ENCODE data around the gene ZCCHC17. TPM values are rescaled to one million over a fixed set of nuclear protein-coding genes. Genes with fewer than 3 reads are reported as not detected.

ZCCHC17 gene
- total and polyA plus RNA-seq, 2 donors (not counting 3 experiments of a cell fraction or from before 2014, with no cell fraction given), result 32.0 to 41.4 TPM

- FAIRE-seq (no peak), DNase-seq (ENCODE audit: low read depth, low spot score) (no peak)
- H3K27me3 ChIP-seq (ENCODE audit: control insufficient read depth in 2 of 2, insufficient read depth in 2 of 2, low read length in 2 of 2), result no peaks in the 10 kb centered on the region
- POLR2A ChIA-PET, result no interaction called here
- H2AFZ ChIP-seq (ENCODE audit: low read depth, low read length), result no peak overlapping the region
- BruUV-seq (replicated peaks), result no TSS peak
- no peaks in the 10 kb centered on the region for H4K20me1 ChIP-seq (replicated peaks; ENCODE audit: control insufficient read depth, extremely low read depth, insufficient read depth, low read length)
- no peaks in the 10 kb centered on the region for H3K4me1 ChIP-seq (ENCODE audit: control insufficient read depth, extremely low read depth, insufficient read depth, low read length)
- H3K9me1 ChIP-seq (replicated peaks; ENCODE audit: control insufficient read depth, extremely low read depth, insufficient read depth, low read length), result no peaks in the 10 kb centered on the region
- H3K4me3 ChIP-seq (replicated peaks in 1 of 3; ENCODE audit: insufficient read depth in 1 of 3, low read depth in 1 of 3, low read length in 3 of 3), result no peak overlapping the region
- no peak for TF ChIP-seq GATA2 (IDR thresholded peaks at IDR 0.05; ENCODE audit: insufficient read depth, insufficient read length, low read depth, low read length)
- no peak for TF ChIP-seq CTCF (IDR thresholded peaks at IDR 0.05; ENCODE audit: extremely low read depth in 1 of 2, insufficient read depth in 1 of 2, low read depth in 1 of 2, low read length in 2 of 2)
- no peak for TF ChIP-seq EZH2 (IDR thresholded peaks at IDR 0.05; ENCODE audit: borderline replicate concordance, low read depth, low read length, severe bottlenecking)
- TF ChIP-seq MAX (IDR thresholded peaks at IDR 0.05; ENCODE audit: insufficient read depth, insufficient read length), result no peak
- no peak for TF ChIP-seq JUN (IDR thresholded peaks at IDR 0.05; ENCODE audit: borderline replicate concordance, insufficient read depth, insufficient read length, low read depth)
- TF ChIP-seq FOS (IDR thresholded peaks at IDR 0.05; ENCODE audit: borderline replicate concordance, insufficient read depth, low read length), result no peak
- no peak for TF ChIP-seq MYC (IDR thresholded peaks at IDR 0.05; ENCODE audit: low read depth, low read length)
- no peak for TF ChIP-seq POLR2A (IDR thresholded peaks at IDR 0.05; ENCODE audit: low read depth, low read length)
- TF ChIP-seq POLR2AphosphoS5 (IDR thresholded peaks at IDR 0.05; ENCODE audit: insufficient read depth, low read depth, low read length), result no peak
- no peaks in the 10 kb centered on the region for H3K79me2 ChIP-seq (ENCODE audit: control insufficient read depth, insufficient read depth, low read length)
- intact Hi-C loops (cut with micrococcal nuclease), result no loop called here
- dilution Hi-C loops (cut with MboI; ENCODE audit: extremely low pct_ligation_motif_present, low sequenced_read_pairs), result no loop called here
- CTCF ChIA-PET, result no interaction called here
- peaks cover 0 to 5% of the 10 kb centered on the region in 2 experiments for H3K36me3 ChIP-seq (ENCODE audit: control insufficient read depth in 2 of 2, extremely low read depth in 1 of 2, insufficient read depth in 2 of 2, low read length in 2 of 2)
- H3K4me2 ChIP-seq (ENCODE audit: insufficient read depth, low read length), result no peak overlapping the region
- no peaks in the 10 kb centered on the region for H3K9me3 ChIP-seq (replicated peaks; ENCODE audit: control insufficient read depth, insufficient read depth, low read length)
- no peak overlapping the region for H3K9ac ChIP-seq (replicated peaks; ENCODE audit: extremely low read depth, insufficient read depth, low read length)
- H3K27ac ChIP-seq (ENCODE audit: insufficient read depth, low read depth, low read length), result no peak overlapping the region
Measured at GRCh38 chr1:31324992-31325391, 28.2 kb downstream of the ZCCHC17 start.

Data from endothelial cell of umbilical vein (primary cell).